ENCODE measurements around the gene TEX13A. TPM values are rescaled to one million over a fixed set of nuclear protein-coding genes. Genes with fewer than 3 reads are reported as not detected.

The TEX13A gene
- total RNA-seq, 6 experiments from 2014 or later: not detected

DNA sequence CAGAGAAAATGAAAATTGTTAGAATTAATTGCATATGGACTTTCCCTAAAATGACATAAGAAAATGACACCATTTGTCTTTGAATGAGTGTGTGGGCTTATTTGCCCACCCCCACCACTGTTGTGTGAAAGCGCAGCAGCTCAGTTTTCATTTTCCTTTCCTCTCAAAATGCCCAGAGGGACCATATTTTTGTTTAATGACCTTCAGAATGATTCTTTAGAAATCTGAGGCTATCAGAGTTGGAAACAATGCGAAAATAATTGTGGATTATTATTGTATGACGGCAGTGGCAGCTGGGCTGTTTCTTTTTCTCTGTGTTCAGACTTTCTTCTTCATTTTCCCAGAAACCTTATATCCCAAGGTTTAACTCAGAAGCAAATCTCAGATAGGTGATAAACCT lies 44.6 kb upstream of the TEX13A start:
- DNase-seq: no peak

DNA sequence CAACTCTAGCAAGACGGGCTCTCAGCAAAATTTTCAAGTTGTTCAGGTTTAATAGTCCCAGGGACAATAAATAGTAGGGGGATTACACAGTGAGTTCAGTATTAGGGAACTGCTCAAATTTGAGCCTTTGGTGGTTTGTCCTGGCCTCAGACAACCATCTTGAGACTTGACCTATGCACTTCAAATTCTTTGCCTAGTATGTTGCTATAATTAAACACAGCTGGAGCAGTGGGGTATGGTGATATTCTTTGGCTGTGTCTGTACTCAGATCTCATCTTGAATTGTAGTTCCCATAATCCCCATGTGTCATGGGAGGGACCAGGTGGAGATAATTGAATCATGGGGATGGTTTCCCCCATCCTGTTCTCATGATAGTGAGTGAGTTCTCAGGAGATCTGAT lies 43.3 kb upstream of the TEX13A start:
- no peak for DNase-seq
- Histone ChIP-seq H3K4me3 (no peak overlapping the region), H3K9me3 (no peaks in the 10 kb centered on the region), H3K27ac (no peak overlapping the region), H3K36me3 (no peaks in the 10 kb centered on the region), H3K4me1 (no peaks in the 10 kb centered on the region), H3K27me3 (peaks cover 0 to 4% of the 10 kb centered on the region in 2 donors)
- 75% methylated on average over 1 of the region's 1 CpG for WGBS (ENCODE audit: insufficient coverage, low coverage, low lambda C conversion rate, missing lambda C conversion rate)
- ATAC-seq: no peak
- TF ChIP-seq, protein P1, sequence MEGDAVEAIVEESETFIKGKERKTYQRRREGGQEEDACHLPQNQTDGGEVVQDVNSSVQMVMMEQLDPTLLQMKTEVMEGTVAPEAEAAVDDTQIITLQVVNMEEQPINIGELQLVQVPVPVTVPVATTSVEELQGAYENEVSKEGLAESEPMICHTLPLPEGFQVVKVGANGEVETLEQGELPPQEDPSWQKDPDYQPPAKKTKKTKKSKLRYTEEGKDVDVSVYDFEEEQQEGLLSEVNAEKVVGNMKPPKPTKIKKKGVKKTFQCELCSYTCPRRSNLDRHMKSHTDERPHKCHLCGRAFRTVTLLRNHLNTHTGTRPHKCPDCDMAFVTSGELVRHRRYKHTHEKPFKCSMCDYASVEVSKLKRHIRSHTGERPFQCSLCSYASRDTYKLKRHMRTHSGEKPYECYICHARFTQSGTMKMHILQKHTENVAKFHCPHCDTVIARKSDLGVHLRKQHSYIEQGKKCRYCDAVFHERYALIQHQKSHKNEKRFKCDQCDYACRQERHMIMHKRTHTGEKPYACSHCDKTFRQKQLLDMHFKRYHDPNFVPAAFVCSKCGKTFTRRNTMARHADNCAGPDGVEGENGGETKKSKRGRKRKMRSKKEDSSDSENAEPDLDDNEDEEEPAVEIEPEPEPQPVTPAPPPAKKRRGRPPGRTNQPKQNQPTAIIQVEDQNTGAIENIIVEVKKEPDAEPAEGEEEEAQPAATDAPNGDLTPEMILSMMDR (IDR thresholded peaks at IDR 0.05): no peak
- TF ChIP-seq POLR2A (IDR thresholded peaks at IDR 0.05): no peak
- intact Hi-C loops (cut with DNase I): no loop called here

More for the DNA sequence above, 44.6 kb upstream of the TEX13A start:
- no peak for TF ChIP-seq POLR2A (IDR thresholded peaks at IDR 0.05)
- TF ChIP-seq, protein P1 (IDR thresholded peaks at IDR 0.05): no peak
- Histone ChIP-seq H3K36me3 (no peaks in the 10 kb centered on the region), H3K27ac (no peak overlapping the region), H3K4me3 (no peak overlapping the region), H3K27me3 (peaks cover 0 to 4% of the 10 kb centered on the region in 2 donors), H3K9me3 (no peaks in the 10 kb centered on the region), H3K4me1 (no peaks in the 10 kb centered on the region)
- ATAC-seq: no peak
- intact Hi-C loops (cut with DNase I): no loop called here
- 56% methylated on average over 3 of the region's 3 CpGs for WGBS (ENCODE audit: insufficient coverage, low coverage, low lambda C conversion rate, missing lambda C conversion rate)

DNA sequence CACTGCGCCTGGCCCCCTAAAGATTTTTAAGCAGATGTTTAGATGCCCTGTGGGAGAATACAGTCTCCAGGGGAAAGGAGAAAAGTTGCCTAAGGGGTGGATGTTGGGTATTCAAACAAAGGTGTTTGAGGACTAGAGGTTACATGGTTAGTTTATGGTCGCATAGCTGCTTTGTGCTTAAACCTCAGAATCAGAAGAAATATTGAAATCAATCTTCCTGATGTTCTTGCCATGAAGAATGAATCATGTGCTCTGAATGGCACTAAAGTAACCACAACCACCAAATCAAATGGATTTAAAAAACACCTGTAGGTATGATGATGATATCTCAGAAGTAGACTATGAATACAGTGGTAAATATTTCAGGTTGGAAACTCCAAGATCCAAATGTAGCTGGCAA lies 42.7 kb upstream of the TEX13A start:
- ATAC-seq (no peak), DNase-seq (no peak)
- Histone ChIP-seq H3K9me3 (no peaks in the 10 kb centered on the region), H3K27ac (no peak overlapping the region), H3K4me1 (no peaks in the 10 kb centered on the region), H3K4me3 (no peak overlapping the region), H3K36me3 (no peaks in the 10 kb centered on the region), H3K27me3 (peaks cover 0 to 4% of the 10 kb centered on the region in 2 donors)
- TF ChIP-seq, protein P1 (IDR thresholded peaks at IDR 0.05): no peak
- no peak for TF ChIP-seq POLR2A (IDR thresholded peaks at IDR 0.05)
- intact Hi-C loops (cut with DNase I): no loop called here
- 87% methylated on average over 2 of the region's 2 CpGs for WGBS (ENCODE audit: insufficient coverage, low coverage, low lambda C conversion rate, missing lambda C conversion rate)

DNA sequence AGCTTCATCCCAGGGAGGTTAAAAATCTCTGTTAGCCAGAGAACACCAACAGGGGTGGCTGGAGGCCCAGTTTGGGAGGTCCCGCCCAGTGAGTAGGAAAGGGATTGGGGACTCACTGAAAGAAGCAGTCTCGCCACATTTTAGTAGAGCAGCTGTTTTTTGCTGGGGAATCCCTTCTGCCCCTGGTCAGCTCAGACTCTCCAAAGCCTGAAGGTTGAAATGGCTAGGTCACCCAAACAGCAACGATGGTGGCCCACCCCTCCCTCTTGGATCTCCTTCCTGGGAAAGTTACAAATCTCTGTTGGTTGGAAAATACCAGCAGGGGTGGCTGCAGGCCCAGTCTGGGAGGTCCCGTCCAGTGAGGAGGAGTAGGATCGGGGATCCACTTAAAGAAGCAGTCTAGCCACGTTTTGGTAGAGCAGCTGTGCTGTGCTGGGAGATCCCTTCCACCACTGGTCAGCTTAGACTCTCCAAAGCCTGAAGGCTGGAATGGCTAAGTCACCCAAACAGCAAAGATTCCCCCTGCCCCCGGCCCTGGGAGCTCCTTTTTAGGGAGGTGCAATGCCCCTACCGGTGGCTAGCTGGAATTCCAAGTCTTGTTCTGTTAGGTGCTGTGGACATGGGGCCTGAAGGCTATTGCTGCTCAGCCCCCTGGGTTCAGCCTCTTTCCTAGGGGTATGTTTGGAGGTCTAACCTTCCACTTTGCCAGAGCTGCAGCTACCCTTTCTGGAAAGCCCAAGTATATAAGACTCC lies 40.0 kb upstream of the TEX13A start:
- intact Hi-C loops (cut with DNase I): no loop called here
- Histone ChIP-seq H3K4me3 (no peak overlapping the region), H3K4me1 (no peaks in the 10 kb centered on the region), H3K27me3 (peaks cover 0 to 4% of the 10 kb centered on the region in 2 donors), H3K9me3 (no peaks in the 10 kb centered on the region), H3K36me3 (no peaks in the 10 kb centered on the region), H3K27ac (no peak overlapping the region)
- TF ChIP-seq POLR2A (IDR thresholded peaks at IDR 0.05): no peak
- TF ChIP-seq, protein P1 (IDR thresholded peaks at IDR 0.05): no peak
- no peak for ATAC-seq
- WGBS (ENCODE audit: insufficient coverage, low coverage, low lambda C conversion rate, missing lambda C conversion rate): 61% methylated on average over 4 of the region's 8 CpGs
- no peak for DNase-seq

All from right lobe of liver (tissue), 6 donors.